Lower leg skin (tissue), 3 donors: Measurements from ENCODE around the gene CRMP1.

Source experiments
- POLR2A ChIP-seq, 2 donors: fragments of 450-650 bp; IDR thresholded peaks; one replicate each; pipeline ENCODE4 v1.6.1; 2016 to 2017; ENCODE audit warnings: antibody characterized with exemption in 2 of 2, mild to moderate bottlenecking in 1 of 2, moderate library complexity in 1 of 2
- TF ChIP-seq, protein P1 (sequence below), 3 donors: fragments of 450-650 bp; IDR thresholded peaks; one replicate each; pipeline ENCODE4 v1.5.1; 2016; ENCODE audit warnings: antibody characterized with exemption in 3 of 3, mild to moderate bottlenecking in 3 of 3, moderate library complexity in 2 of 3

DNA sequence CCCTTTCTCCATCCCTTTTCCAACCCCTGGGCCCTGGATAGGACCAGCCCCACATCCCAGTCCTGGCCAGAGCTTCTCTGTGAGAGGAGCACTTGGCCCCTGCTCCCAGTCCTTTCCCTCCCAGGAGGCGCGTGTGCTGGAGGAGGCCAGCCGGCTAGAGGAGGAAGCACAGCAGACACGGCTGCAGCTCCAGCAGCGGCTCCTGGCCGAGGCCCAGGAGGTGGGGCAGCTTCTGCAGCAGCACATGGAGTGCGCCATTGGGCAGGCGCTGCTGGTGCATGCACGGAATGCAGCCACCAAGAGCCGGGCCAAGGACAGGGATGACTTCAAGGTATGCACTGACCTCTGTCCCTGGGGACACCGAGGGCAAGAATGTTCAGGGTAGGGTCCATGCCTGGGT lies 94.4 kb downstream of the CRMP1 start:
- TF ChIP-seq, protein P1, sequence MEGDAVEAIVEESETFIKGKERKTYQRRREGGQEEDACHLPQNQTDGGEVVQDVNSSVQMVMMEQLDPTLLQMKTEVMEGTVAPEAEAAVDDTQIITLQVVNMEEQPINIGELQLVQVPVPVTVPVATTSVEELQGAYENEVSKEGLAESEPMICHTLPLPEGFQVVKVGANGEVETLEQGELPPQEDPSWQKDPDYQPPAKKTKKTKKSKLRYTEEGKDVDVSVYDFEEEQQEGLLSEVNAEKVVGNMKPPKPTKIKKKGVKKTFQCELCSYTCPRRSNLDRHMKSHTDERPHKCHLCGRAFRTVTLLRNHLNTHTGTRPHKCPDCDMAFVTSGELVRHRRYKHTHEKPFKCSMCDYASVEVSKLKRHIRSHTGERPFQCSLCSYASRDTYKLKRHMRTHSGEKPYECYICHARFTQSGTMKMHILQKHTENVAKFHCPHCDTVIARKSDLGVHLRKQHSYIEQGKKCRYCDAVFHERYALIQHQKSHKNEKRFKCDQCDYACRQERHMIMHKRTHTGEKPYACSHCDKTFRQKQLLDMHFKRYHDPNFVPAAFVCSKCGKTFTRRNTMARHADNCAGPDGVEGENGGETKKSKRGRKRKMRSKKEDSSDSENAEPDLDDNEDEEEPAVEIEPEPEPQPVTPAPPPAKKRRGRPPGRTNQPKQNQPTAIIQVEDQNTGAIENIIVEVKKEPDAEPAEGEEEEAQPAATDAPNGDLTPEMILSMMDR (IDR thresholded peaks at IDR 0.05): no peak
- no peak for TF ChIP-seq POLR2A (IDR thresholded peaks at IDR 0.05)
